ENCODE measurements around the gene KIAA1328.

- TF ChIP-seq USF1 (IDR thresholded peaks at IDR 0.05) (no peak), EP300 (IDR thresholded peaks at IDR 0.05; ENCODE audit: borderline replicate concordance) (no peak), MAX (IDR thresholded peaks at IDR 0.05) (no peak), YY1 (IDR thresholded peaks at IDR 0.05; ENCODE audit: low read depth) (no peak)
These were observed 413.2 kb downstream of the KIAA1328 start for GRCh38 chr18:37242091-37242490.
